CD14-positive monocyte (primary cell): ENCODE measurements around the gene TENT5C. TPM values are rescaled to one million over a fixed set of nuclear protein-coding genes. Genes with fewer than 3 reads are reported as not detected.

ENCODE experiments used
- DNase-seq, 3 donors: peaks; one replicate each; pipeline ENCODE4 v3.0.0-alpha.2; 2011 to 2022
- H2AFZ ChIP-seq: 2 replicates; pipeline ENCODE4 v1.6.0; 2012; ENCODE audit warnings: mild to moderate bottlenecking, low read depth, low read length, inconsistent platforms; ENCODE audit not compliant: insufficient read depth, poor library complexity, severe bottlenecking
- H3K27ac ChIP-seq, 2 donors: 1 replicate in 1 of 2; 2 replicates in 1 of 2; pipeline ENCODE4 v1.5.1; 2012 to 2013; ENCODE audit warnings: low read length in 2 of 2, control low read depth in 1 of 2, inconsistent platforms in 1 of 2, low read depth in 1 of 2, mild to moderate bottlenecking in 1 of 2
- H3K27me3 ChIP-seq, 2 donors: one replicate each; pipeline versions ENCODE4 v1.6.0 to v1.6.1; 2011 to 2013; ENCODE audit warnings: low read length in 2 of 2; ENCODE audit not compliant: control insufficient read depth in 2 of 2, insufficient read depth in 2 of 2
- H3K36me3 ChIP-seq, 2 donors: replicated peaks in 1 of 2; 1 replicate in 1 of 2; 2 replicates in 1 of 2; pipeline versions ENCODE4 v1.5.1 to v1.6.1; 2012 to 2013; ENCODE audit warnings: low read length in 2 of 2, control low read depth in 1 of 2, inconsistent platforms in 1 of 2, mild to moderate bottlenecking in 1 of 2; ENCODE audit not compliant: insufficient read depth in 2 of 2, control insufficient read depth in 1 of 2
- H3K4me1 ChIP-seq, 2 donors: 1 replicate in 1 of 2; 2 replicates in 1 of 2; pipeline versions ENCODE4 v1.5.1 to v1.6.1; 2012 to 2013; ENCODE audit warnings: low read length in 2 of 2, control low read depth in 1 of 2, inconsistent platforms in 1 of 2, mild to moderate bottlenecking in 1 of 2, moderate library complexity in 1 of 2; ENCODE audit not compliant: insufficient read depth in 2 of 2, control insufficient read depth in 1 of 2
- H3K4me2 ChIP-seq: replicated peaks from 2 replicates; pipeline ENCODE3; 2012; ENCODE audit warnings: low read length, moderate library complexity, mild to moderate bottlenecking; ENCODE audit not compliant: poor library complexity, severe bottlenecking; ENCODE audit errors: extremely low read depth
- H3K4me3 ChIP-seq, 3 experiments: fragments of 200-600 bp in 1 of 3; sonication (generic) in 1 of 3; replicated peaks in 1 of 3; 1 replicate in 2 of 3; 2 replicates in 1 of 3; pipeline ENCODE4 v1.5.1; 2011 to 2013; ENCODE audit warnings: low read length in 3 of 3, mild to moderate bottlenecking in 3 of 3, control low read depth in 2 of 3, low read depth in 2 of 3, inconsistent platforms in 1 of 3, moderate library complexity in 1 of 3
- H3K79me2 ChIP-seq: 2 replicates; pipeline ENCODE4 v1.6.0; 2012; ENCODE audit warnings: mild to moderate bottlenecking, control low read depth, inconsistent platforms, low read length, moderate library complexity; ENCODE audit not compliant: insufficient read depth
- H3K9ac ChIP-seq: 2 replicates; pipeline ENCODE4 v1.6.0; 2017; ENCODE audit warnings: low read length, mild to moderate bottlenecking; ENCODE audit not compliant: insufficient read depth, poor library complexity, severe bottlenecking
- H3K9me3 ChIP-seq, 2 donors: replicated peaks in 1 of 2; 1 replicate in 1 of 2; 2 replicates in 1 of 2; pipeline versions ENCODE4 v1.5.1 to v1.6.1; 2012 to 2013; ENCODE audit warnings: low read length in 2 of 2, control low read depth in 1 of 2; ENCODE audit not compliant: control insufficient read depth in 1 of 2, insufficient read depth in 1 of 2
- H4K20me1 ChIP-seq: 2 replicates; pipeline ENCODE4 v1.6.0; 2012; ENCODE audit warnings: mild to moderate bottlenecking, low read length, control low read depth, moderate library complexity; ENCODE audit not compliant: insufficient read depth
- H3K27ac Mint-ChIP-seq, 7 donors: one replicate each; pipeline ENCODE4 v1.8.0; 2020; ENCODE audit warnings: mild to moderate bottlenecking in 7 of 7, mixed read lengths in 7 of 7, moderate library complexity in 6 of 7, inconsistent platforms in 2 of 7
- H3K27me3 Mint-ChIP-seq, 3 donors: one replicate each; pipeline ENCODE4 v1.8.0; 2021 to 2022; ENCODE audit warnings: low read depth in 3 of 3, mild to moderate bottlenecking in 3 of 3, mixed read lengths in 3 of 3, moderate library complexity in 3 of 3, inconsistent platforms in 1 of 3
- H3K36me3 Mint-ChIP-seq, 2 donors: one replicate each; pipeline ENCODE4 v1.8.0; 2020; ENCODE audit warnings: mixed read lengths in 2 of 2, inconsistent platforms in 1 of 2, mild to moderate bottlenecking in 1 of 2
- H3K4me1 Mint-ChIP-seq: one replicate; pipeline ENCODE4 v1.8.0; 2020; ENCODE audit warnings: mild to moderate bottlenecking, mixed read lengths
- H3K4me3 Mint-ChIP-seq, 2 donors: one replicate each; pipeline ENCODE4 v1.8.0; 2020; ENCODE audit warnings: mild to moderate bottlenecking in 2 of 2, mixed read lengths in 2 of 2, moderate library complexity in 1 of 2
- H3K9me3 Mint-ChIP-seq, 7 donors: one replicate each; pipeline ENCODE4 v1.8.0; 2020 to 2022; ENCODE audit warnings: mixed read lengths in 7 of 7, mild to moderate bottlenecking in 6 of 7, moderate library complexity in 6 of 7, inconsistent platforms in 2 of 7
- WGBS: methylation state at CpG from one replicate; pipeline ENCODE4 v1.1.5; 2013; ENCODE audit warnings: missing lambda C conversion rate; ENCODE audit not compliant: insufficient coverage; 5-methylcytosine and 5-hydroxymethylcytosine counted together
- intact Hi-C, 2 donors: fragments of 100-400 bp; cut with micrococcal nuclease; formaldehyde crosslinking; loops; one replicate each; pipeline versions ENCODE4 v1.15.0 to v1.15.1; 2023
- polyA plus RNA-seq, 3 donors: library from polyadenylated mRNA; depleted of rRNA in 1 of 3; unstranded in 2 of 3; stranded (reverse) in 1 of 3; fragments of 300-500 nt in 2 of 3; fragments of >200 nt in 1 of 3; fragmentation: Illumina TruSeq in 2 of 3; gene quantifications; 1 replicate in 2 of 3; 2 replicates in 1 of 3; pipeline ENCODE4 v1.2.3, GENCODE V29; 2012 to 2021
- TF ChIP-seq, protein P1 (sequence below): fragments of 200-600 bp; IDR thresholded peaks from one replicate; pipeline ENCODE4 v1.8.0; 2022; ENCODE audit warnings: antibody characterized with exemption, mild to moderate bottlenecking

TENT5C gene
- polyA plus RNA-seq, 3 donors: 0.17 to 0.69 (median 0.27) TPM

DNA sequence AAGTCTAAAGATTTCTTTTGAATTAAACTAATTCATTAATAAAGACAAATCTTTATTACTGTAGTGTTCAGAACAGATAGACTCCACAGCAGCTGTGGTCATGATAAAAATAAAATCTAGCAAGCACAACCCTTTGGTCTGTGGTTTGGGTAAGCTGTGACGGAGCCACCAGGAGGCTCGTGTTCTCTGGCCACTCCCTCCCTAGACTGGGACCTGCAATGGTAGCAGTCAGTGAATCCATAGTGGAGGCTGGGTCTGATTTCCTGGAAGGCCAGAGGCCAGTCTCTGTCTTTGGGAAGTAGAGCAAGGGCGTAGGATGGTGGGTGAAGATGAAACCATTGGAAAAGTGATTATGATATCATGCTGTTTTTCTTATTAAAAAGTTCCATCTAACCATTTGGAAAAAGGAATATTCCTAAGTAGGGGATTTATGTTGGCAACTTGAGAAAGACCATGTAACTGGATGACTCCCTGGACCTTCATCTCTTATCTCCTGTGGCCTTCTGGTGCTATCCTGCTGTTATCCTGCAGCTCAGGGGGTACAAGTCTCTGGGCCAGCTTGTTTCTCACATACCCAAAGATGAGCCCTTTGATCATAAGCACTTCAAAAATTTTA lies 39.0 kb downstream of the TENT5C start:
- Mint-ChIP-seq H3K27ac (no peak overlapping the region), H3K27me3 (peaks cover 0 to 2% (median 1%) of the 10 kb centered on the region in 3 donors), H3K36me3 (no peaks in the 10 kb centered on the region), H3K4me1 (peaks cover 8% of the 10 kb centered on the region), H3K4me3 (no peak overlapping the region), H3K9me3 (peaks cover 0 to 2% (median 0%) of the 10 kb centered on the region in 7 donors)
- H3K27me3 ChIP-seq: no peaks in the 10 kb centered on the region
- no peak overlapping the region for H3K4me3 ChIP-seq
- WGBS: 8% methylated on average over 2 of the region's 3 CpGs
- H3K4me2 ChIP-seq: no peak overlapping the region
- TF ChIP-seq, protein P1, sequence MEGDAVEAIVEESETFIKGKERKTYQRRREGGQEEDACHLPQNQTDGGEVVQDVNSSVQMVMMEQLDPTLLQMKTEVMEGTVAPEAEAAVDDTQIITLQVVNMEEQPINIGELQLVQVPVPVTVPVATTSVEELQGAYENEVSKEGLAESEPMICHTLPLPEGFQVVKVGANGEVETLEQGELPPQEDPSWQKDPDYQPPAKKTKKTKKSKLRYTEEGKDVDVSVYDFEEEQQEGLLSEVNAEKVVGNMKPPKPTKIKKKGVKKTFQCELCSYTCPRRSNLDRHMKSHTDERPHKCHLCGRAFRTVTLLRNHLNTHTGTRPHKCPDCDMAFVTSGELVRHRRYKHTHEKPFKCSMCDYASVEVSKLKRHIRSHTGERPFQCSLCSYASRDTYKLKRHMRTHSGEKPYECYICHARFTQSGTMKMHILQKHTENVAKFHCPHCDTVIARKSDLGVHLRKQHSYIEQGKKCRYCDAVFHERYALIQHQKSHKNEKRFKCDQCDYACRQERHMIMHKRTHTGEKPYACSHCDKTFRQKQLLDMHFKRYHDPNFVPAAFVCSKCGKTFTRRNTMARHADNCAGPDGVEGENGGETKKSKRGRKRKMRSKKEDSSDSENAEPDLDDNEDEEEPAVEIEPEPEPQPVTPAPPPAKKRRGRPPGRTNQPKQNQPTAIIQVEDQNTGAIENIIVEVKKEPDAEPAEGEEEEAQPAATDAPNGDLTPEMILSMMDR: no peak
- no peaks in the 10 kb centered on the region for H4K20me1 ChIP-seq
- H3K4me1 ChIP-seq: no peaks in the 10 kb centered on the region
- intact Hi-C loops: no loop called here
- H3K79me2 ChIP-seq: no peaks in the 10 kb centered on the region
- H2AFZ ChIP-seq: no peak overlapping the region
- no peaks in the 10 kb centered on the region for H3K36me3 ChIP-seq
- no peak overlapping the region for H3K9ac ChIP-seq
- no peaks in the 10 kb centered on the region for H3K9me3 ChIP-seq
- H3K27ac ChIP-seq: no peak overlapping the region
- no peak for DNase-seq

DNA sequence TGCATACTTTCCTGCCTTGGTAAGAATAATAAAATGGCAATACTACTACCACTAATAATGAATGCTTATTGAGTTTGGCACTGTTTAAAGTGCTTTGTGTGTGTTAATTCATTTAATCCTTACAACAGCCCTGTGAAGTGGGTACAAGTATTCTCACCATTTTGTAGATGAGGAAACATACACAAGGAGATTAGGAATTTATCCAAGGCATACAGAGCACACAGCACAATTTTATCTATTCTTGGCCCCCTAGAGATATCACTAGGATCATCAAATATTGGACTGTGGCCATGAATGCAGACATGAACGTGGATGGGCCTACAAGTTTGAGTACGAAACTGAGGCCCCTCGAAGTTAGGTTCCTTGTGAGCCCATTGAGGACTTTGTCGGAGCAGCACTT lies 39.5 kb downstream of the TENT5C start:
- no peak for DNase-seq
- Mint-ChIP-seq H3K4me1 (peaks cover 8% of the 10 kb centered on the region), H3K36me3 (no peaks in the 10 kb centered on the region), H3K9me3 (peaks cover 0 to 2% (median 0%) of the 10 kb centered on the region in 7 donors), H3K27ac (no peak overlapping the region), H3K27me3 (peaks cover 0 to 2% (median 1%) of the 10 kb centered on the region in 3 donors), H3K4me3 (no peak overlapping the region)
- Histone ChIP-seq H3K9ac (no peak overlapping the region), H4K20me1 (no peaks in the 10 kb centered on the region), H3K4me2 (no peak overlapping the region), H3K4me1 (no peaks in the 10 kb centered on the region), H2AFZ (no peak overlapping the region), H3K27ac (no peak overlapping the region), H3K27me3 (no peaks in the 10 kb centered on the region), H3K36me3 (no peaks in the 10 kb centered on the region), H3K4me3 (no peak overlapping the region), H3K79me2 (no peaks in the 10 kb centered on the region), H3K9me3 (no peaks in the 10 kb centered on the region)
- TF ChIP-seq, protein P1: no peak
- intact Hi-C loops: no loop called here
- WGBS: 95% methylated on average over 4 of the region's 4 CpGs
